NOMO-1 treated with DMSO at 0.1 percent for 48 hours (cell line): ENCODE data around the gene ACSL5.
"Not testable (repeated sequence)": the region's sequence is repeated elsewhere in the genome, so short reads cannot be mapped to it uniquely, and the experiment has no call there.

Experiments used
- DNase-seq: peaks from one replicate; lab custom pipeline; 2025; ENCODE audit not compliant: unreplicated experiment; lab: John Stamatoyannopoulos, UW

ACSL5 gene

DNA sequence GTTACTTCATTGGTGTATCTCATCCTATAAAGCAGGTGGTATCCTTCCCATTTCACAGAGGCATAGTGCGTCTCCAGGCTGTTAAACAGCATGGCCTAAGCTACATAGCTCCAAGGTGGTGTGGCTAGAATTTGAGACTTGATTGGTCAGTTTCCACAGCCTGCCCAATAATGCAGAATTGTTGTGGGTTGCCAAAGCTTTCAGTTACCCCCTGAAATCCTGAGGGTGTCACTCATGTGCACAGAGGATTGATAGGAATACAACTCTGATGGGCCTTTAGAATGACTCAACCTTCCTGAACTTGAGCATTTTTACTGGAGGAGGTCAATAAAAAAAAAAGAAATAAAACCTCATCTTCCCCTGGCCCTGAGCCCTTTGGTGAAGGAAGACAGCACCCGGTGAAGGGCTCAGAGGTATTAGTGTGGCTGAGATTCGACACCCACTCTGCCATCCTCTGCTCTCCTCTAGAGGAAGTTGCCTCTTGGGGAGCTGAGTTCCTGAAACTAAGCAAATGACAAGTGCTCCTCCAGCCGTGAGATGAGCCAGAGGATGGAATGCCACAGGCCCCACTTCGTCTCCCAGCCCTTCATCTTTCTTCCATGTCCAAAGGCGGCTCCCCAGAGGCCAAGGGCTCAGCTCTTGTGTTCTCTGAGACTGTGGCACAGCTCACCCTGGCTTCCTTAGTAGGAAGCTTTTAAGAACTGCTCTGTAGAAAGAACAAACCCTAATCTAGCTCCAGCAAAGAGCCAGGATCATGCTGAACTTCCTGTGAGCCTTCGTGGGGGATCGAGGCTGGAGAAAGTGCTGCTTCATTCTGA is 1.0 kb downstream of the ACSL5 start:
- DNase-seq = peak; percentile 42

DNA sequence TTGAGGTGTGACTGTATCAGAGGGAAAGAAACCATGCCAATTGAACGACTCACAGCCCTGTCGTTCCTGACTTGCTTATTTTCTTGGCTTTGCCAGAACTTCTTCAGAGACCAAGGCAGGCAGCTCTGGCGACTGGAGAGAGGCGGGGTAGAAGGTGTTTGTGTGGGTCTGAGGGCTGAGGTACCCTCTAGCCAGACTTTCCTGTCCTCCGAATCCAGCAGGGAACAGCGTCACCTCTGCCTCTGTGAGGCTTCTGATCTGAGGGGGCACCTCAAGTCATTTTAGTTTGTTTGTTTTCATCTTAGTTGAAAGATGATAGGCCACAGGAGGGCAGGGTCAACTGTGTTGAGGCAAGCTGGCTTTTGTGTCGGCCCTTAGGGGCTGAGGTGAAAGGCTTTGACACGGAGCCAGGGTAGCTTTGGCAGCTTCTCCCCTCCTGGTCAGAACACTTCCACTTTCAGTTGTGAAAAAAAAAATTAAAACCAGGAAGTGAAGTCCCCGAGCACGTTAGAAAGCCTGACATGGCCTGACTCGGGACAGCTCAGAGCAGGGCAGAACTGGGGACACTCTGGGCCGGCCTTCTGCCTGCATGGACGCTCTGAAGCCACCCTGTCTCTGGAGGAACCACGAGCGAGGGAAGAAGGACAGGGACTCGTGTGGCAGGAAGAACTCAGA is 1.9 kb downstream of the ACSL5 start:
- peak; percentile 85 for DNase-seq

DNA sequence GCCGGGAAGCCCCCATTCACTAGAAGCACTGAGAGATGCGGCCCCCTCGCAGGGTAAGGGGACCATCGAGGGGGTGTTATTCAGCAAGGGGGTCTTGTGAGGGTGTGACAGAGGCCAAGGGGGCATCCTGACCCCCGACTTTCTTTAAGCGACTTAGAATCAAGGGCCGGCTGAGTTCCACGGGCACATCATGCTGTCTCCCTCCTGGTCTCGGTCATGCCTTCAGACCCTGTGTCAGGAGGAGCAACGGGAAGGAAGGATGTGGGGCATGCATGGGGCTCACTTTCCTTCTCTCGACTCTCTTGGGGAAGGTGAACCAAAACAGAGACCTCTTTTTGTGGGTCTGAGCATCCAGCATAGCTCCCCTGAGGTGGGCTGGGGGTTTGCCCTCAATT is 2.5 kb downstream of the ACSL5 start:
- peak; percentile 11 for DNase-seq

DNA sequence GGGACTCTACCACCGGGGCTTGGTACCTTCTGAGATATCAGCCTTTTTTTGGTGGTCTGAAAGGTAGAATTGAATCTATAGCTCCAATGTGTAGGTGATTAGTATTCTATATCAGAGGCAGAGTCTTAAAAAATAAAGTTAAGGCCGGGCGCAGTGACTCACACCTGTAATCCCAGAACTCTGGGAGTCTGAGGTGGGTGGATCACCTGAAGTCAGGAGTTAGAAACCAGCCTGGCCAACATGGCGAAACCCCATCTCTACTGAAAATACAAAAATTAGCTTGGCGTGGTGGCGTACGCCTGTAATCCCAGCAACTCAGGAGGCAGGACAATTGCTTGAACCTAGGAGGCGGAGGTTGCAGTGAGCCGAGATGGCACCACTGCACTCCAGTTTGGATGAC is 3.2 kb downstream of the ACSL5 start:
- not testable (repeated sequence) for DNase-seq

DNA sequence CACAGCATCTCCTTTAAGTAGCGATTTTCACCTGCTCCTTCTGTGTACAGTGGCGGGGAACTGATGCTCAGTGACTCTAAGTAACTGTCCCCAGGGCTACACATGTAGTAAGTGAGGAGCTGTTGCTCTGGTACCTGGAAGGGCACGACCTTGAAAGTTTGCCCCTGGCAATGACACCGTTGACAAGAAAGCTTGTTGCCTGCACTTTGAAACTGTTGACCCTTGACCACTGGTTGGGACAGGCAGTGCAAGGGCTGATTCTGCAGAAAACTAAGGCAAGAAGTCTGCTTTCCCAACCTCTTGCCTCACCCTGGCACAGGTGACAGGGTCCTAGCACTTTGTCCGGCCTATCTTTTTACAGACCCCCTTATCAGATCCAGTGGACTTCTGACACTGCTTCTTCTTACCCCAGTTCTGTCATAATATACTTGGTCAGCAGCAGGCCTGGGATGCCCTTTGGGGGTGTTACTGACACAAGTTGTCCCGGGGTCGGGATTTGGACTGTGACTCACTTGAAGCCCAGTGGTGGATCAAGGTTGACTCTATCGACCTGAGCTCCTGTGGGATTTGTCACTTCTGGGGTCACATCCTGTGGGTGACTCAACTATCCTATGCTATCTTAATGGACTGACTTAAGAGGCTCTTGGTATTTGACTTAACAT is 5.8 kb downstream of the ACSL5 start:
- DNase-seq = no peak

DNA sequence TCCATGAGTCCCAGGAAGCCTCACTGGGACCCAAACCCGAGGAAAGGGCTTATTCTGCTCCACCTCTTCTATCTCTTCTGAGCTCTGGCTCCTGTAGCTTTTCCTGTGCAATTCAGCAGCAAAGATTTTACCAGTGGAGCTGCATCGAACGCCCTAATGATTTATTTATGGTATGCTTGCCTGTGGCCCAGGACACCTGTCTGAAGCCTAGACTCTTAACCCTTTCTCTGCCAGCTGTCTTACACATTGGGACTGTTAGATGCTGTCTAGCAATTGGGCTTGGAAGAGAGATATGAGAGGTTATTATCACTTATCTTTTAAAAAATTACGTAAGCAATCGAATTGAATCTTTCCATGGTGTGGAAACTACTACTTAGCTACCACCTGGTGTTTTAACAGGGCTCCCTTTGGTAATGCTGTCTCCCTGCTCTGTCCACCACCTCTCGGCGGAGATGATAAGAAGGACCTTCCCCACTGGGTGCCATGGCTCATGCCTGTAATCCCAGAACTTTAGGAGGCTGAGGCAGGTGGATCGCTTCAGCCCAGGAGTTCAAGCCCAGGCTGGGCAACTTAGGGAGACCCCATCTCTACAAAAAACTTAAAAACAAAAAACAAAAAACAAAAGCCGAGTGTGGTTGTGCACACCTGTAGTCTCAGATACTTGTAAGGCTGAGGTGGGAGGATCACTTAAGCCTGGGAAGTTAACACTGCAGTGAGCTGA is 8.8 kb downstream of the ACSL5 start:
- DNase-seq = no peak

DNA sequence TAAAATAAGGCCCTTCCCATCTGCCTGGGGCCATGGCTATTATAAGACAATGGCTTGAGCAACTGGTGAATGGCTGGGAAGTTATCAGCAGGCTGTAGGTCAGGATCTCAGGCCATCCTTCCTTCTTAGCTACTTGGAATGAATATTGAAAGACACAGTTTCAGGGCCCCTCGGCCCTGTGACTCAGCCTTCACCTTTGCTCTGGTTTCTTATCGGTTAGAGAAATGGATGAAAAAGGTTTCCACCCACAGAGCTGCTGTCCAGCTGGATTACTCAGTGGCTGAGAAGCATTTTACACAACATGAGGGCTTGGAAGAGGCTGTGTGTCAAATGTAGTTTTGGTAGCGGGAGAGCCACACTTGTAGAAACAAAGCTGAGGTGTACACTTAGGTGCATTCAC is 9.4 kb downstream of the ACSL5 start:
- no peak for DNase-seq

DNA sequence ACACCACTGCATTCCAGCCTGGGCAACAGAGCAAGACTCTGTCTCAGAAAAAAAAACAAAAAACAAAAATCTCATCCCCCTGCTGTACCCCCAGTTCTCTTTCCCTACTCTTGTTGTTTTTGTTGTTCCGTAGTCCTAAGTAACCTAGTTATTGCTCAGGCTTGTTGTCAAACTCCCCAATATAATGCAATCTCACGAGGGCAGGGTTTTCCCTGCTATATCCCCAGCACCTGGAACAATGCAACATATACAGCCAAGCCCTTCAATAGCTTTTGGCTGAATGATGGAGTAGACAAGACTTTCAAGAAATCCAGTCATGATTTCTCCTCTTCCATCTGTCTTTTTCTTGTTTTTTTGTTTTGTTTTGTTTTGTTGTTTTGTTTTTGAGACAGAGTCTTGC is 10.2 kb downstream of the ACSL5 start:
- no peak for DNase-seq

DNA sequence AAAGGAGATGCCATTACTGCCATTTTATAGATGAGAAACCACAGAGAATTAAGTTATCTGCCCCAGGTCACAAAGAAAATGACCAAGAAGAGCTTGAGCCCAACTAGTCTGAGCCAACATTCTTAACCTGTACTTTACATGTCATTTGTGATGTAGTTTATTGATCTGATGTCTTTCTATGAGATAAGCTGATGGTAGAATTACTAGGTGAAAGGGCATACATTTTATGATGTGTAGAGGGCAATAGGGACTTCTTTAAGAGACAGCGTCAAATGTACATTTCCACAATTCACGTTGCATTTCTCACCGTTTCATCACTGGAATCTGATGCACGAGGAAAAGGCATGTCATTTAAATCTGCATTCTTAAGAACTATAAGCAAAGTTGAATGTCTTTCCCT is 11.3 kb downstream of the ACSL5 start:
- no peak for DNase-seq

DNA sequence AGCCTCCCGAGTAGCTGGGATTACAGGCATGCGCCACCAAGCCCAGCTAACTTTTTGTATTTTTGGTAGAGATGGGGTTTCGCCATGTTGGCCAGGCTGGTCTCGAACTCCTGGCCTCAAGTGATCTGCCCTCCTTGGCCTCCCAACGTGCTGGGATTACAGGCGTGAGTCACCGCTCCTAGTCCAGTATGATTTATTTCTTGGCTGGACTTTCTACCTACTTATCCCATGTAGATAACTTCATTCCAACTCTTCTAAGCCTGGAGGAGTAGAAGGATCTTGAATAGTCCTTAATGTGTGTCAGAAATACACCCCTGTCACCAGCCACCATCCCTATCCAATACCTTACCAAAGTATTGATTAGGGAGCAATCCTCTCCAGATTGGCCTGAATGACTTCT is 14.1 kb downstream of the ACSL5 start:
- not testable (repeated sequence) for DNase-seq

DNA sequence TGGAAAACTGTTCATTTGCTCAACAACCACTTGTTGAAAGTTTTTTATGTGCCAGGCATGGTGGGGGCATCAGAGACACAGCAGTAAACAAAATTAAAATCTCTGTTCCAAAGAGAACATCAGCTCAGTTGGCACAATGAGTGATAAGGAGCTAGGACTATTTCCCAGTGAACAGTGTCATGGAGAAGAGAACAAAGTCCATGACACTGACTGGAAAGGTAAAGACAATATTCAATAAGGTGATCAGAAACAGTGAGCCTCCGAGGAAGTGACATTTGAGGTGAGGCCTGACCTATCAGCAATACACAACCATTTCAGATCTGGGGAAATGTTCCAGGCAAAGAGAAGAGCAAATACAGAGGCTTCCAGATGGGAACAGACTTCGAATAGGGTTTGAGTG is 14.6 kb downstream of the ACSL5 start:
- DNase-seq = no peak

DNA sequence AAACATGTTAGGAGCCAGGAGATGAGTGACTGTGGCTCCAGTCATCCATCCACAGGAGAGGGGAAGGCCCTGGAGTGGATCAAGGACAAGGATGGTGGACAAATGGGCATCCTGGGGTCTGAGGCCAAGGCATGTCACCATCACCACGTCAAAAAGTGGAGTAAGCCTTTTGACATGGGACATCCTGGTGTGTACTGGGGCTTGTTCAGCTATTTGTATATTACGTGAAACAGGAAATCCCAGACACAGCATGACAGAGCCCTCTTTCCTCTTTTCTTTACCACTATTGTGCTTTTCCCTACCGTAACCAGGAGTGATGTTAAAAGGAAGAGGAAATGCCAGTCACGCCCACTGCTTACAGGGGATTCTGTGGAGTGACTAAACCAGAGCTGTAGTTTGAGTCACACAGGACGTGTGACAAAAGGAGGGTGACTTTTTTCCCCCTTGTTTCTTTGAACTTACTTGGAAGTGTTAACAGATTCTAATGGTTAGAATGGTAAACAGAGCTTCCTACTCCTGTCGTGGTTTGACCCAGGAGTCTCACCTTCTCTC is 15.4 kb downstream of the ACSL5 start:
- peak; percentile 75 for DNase-seq

DNA sequence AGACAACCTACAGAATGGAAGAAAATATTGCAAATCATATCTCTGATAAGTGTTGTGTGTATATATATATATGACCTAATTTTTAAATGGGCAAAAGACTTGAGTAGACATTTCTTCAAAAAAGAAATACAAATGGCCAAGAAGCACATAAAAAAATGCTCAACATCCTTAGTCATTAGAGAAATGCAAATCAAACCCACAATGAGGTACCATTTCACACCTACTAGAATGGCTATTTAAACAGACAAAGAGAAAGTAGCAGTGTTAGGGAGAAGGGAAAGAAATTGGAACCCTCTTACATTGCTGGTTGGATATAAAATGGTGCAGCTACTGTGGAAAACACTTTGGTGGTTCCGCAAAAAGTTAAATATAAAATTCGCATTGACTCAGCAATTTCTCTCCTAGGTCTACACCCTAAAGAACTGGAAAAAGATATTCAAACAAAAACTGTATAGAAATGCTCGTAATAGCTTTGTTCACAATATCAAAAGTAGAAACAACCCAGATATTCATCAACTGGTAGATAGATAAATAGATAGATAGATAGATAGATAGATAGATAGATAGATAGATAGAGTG is 16.3 kb downstream of the ACSL5 start:
- no peak for DNase-seq

DNA sequence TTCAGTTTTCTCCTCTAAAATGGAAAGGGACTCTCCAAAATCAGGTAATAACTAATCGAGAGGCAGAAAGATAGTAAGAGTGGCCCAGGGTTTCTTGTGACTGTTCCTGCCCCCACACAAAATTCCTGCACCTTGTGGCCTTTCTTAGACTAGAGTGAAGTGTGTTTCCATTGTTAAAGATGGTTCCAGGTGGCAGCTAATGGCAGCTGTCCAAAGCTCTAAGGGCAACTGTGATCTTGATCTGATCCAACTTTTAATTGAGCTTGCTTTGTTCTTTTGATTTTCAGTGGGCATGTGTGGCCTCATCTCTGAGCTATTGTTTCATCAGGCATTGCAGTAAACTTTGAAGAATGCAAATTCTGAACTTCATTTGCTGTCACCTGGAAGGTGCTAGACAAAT is 19.4 kb downstream of the ACSL5 start:
- no peak for DNase-seq

DNA sequence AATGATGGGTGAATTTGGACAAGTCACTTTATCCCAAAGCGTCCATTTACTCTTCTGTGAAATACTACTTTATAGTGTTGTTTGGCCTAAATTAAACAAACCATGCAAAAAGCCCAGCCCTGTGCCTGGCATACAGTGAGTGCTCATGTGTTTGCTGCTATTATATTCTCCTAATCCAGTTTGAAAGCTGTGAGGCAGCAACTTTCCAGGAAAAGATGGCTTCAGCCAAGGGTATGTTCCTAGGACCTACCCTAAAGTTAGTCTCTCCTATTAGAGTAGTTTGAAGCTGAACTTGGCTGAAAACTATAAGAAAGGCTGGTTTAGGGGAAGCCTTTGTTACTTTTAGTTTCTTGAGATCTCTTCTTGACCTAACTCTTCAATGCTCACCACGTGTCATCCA is 19.9 kb downstream of the ACSL5 start:
- no peak for DNase-seq

DNA sequence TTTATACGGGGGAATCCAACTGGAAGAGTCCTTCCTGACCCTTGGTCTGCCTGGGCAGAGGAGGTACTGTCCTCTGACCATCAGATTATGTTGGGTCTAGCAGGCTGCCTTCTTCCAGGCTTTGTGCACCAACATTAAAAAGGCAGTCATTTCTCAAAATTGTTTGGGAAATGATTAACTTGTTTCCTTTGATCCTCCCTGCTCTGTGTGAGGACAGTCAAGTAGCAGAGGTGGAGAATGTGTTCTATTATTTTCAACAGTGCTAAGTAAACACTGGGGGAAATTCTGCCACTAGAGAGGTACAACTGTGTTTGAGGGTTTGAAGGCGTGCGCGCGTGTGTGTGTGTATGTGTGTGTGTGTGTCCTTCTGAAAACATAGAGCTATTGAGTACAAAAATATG is 20.6 kb downstream of the ACSL5 start:
- DNase-seq = no peak

DNA sequence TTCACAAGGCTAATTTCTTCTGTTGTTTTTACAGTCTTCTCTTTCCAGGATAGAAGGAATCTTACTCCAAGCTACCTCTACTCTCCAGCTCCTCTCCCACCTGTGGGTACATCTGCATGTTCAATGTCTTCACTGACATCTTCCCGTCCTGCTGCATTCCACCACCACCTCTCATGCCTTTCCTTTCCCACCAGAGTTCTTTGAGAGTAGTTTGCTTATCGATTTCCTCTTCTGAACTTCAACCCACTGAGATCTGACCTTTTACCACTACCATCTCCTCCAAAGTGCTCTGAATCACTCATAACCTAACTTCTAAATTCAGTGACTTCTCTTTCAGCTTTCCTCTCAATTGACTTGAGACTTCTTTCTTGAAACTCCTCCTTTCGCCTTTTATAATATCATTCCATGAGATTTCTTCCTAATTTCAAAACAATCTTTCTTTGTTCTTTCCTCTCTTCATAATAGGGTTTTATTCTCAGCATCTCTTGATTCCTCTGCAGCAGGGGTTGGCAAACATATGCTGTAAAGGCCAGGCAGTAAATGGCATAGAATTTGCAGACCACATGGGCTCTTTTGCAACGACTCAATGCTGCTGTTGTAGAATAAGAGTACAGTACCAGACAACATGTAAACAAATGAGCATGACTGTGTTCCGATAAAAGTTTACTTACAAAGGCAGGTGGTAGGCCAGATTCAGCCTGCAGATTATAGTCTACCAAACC is 22.1 kb downstream of the ACSL5 start:
- DNase-seq = no peak

DNA sequence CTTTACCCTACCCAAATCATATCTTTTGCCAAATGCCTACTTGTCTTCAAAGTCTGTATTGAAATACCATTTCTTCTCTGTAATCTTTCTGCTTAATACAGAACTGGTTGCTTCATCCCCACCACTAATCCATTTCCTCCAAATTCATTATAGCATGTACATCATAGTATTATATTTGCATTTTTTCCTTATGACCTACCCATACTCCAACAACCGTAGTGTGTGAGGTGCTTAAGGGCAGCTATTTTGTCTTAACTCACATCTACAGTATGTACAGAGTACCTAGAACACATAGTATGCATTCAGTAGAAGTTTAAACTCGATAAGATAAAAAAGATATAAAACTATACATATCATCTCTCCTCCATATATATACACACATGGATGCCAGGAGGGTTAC is 23.7 kb downstream of the ACSL5 start:
- DNase-seq = no peak

DNA sequence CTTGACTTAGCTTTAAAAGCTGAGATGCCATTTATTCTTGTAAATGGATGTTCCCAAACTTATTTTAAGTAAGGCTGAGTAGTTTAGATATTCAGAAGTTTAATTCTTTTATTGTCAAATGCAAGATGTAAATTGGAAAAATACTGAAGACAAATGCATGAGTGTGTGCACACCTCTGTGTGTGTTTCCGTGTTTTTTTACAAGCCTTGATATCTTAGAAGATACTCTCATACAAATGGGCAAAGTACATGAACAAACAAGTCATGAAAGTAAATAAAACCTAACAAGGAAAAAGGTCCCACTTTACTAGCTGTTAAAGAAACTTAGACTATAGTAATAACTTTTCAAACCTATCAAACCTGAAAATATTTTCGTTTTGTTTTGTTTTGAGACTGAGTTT is 29.0 kb downstream of the ACSL5 start:
- DNase-seq = no peak

DNA sequence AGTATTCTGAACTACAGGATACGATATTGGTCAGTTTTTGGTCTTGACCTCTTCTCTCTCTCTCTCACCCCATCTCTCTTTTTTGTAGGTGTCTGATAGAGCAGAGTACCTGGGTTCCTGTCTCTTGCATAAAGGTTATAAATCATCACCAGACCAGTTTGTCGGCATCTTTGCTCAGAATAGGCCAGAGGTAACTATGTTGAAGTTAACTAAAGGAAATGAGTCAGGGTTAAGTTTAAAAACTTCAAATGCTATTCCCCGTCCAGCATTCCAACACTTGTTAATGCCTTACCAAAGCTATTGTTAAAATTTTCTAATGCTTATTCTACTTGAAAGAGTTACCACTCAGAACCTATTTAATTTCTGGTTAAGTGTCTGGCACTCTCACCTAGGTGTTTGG is 30.7 kb downstream of the ACSL5 start:
- DNase-seq = no peak
